MM.1S (cell line): Measurements from ENCODE around the gene PRSS21.

Source experiments
- DNase-seq: peaks from one replicate; pipeline ENCODE4 v3.0.0-alpha.2; 2015
- H2AFZ ChIP-seq: fragments of 300-600 bp; sonication (generic); 2 replicates; pipeline ENCODE4 v1.6.0; 2016; ENCODE audit warnings: antibody characterized with exemption, low read length
- H3F3A ChIP-seq: fragments of 300-600 bp; sonication (generic); 2 replicates; pipeline ENCODE4 v1.6.1; 2016; ENCODE audit warnings: mild to moderate bottlenecking, antibody characterized with exemption, low read length, moderate library complexity, mixed read lengths; ENCODE audit not compliant: insufficient read depth
- H3K27ac ChIP-seq: fragments of 300-600 bp; sonication (generic); 2 replicates; pipeline ENCODE4 v1.5.1; 2016; ENCODE audit warnings: mild to moderate bottlenecking, low read length
- H3K27me3 ChIP-seq: fragments of 300-600 bp; sonication (generic); replicated peaks from 2 replicates; pipeline ENCODE4 v1.6.0; 2016; ENCODE audit warnings: low read length; ENCODE audit not compliant: insufficient read depth
- H3K36me3 ChIP-seq: fragments of 300-600 bp; sonication (generic); replicated peaks from 2 replicates; pipeline ENCODE4 v1.6.1; 2016; ENCODE audit warnings: mild to moderate bottlenecking, low read length, mixed read lengths; ENCODE audit not compliant: insufficient read depth
- H3K4me1 ChIP-seq: fragments of 300-600 bp; sonication (generic); 2 replicates; pipeline ENCODE4 v1.6.1; 2016; ENCODE audit warnings: low read length, mixed read lengths
- H3K4me2 ChIP-seq: fragments of 300-600 bp; sonication (generic); 2 replicates; pipeline ENCODE4 v1.6.0; 2016; ENCODE audit warnings: low read depth, low read length
- H3K4me3 ChIP-seq: fragments of 300-600 bp; sonication (generic); 2 replicates; pipeline ENCODE4 v1.5.1; 2016; ENCODE audit warnings: low read length, mixed read lengths
- H3K79me2 ChIP-seq: fragments of 300-600 bp; sonication (generic); 2 replicates; pipeline ENCODE4 v1.6.1; 2016; ENCODE audit warnings: mixed run types, low read length, mixed read lengths
- H3K9ac ChIP-seq: fragments of 300-600 bp; sonication (generic); 2 replicates; pipeline ENCODE4 v1.6.1; 2016; ENCODE audit warnings: low read length, mixed read lengths
- H3K9me2 ChIP-seq: fragments of 300-600 bp; sonication (generic); replicated peaks from 2 replicates; pipeline ENCODE4 v1.6.1; 2016; ENCODE audit warnings: mild to moderate bottlenecking, low read length, mixed read lengths; ENCODE audit not compliant: insufficient read depth
- H3K9me3 ChIP-seq: fragments of 300-600 bp; sonication (generic); replicated peaks from 2 replicates; pipeline ENCODE4 v1.6.1; 2016; ENCODE audit warnings: mild to moderate bottlenecking, low read length, mixed read lengths; ENCODE audit not compliant: insufficient read depth
- H4K20me1 ChIP-seq: fragments of 300-600 bp; sonication (generic); 2 replicates; pipeline ENCODE4 v1.6.1; 2016; ENCODE audit warnings: mild to moderate bottlenecking, low read length, moderate library complexity, mixed read lengths; ENCODE audit not compliant: insufficient read depth
- CTCF ChIP-seq: fragments of 300-600 bp; sonication (generic); IDR thresholded peaks from 2 replicates; pipeline ENCODE4 v1.5.1; 2016; ENCODE audit warnings: antibody characterized with exemption, low read length, mixed read lengths
- EZH2 ChIP-seq: fragments of 300-600 bp; sonication (generic); optimal IDR thresholded peaks from 2 replicates; pipeline ENCODE3; 2017; ENCODE audit warnings: low read depth, mild to moderate bottlenecking, antibody characterized with exemption, low read length, mixed read lengths
- EZH2phosphoT487 ChIP-seq: fragments of 300-600 bp; sonication (generic); IDR thresholded peaks from 2 replicates; pipeline ENCODE4 v1.6.1; 2018; ENCODE audit warnings: antibody characterized with exemption, low read length

Gene PRSS21

GRCh38 chr16:2818272-2818876 lies 1.3 kb downstream of the PRSS21 start:
- H3K27me3 ChIP-seq, result peaks cover 96% of the 10 kb centered on the region
- no peak overlapping the region for H2AFZ ChIP-seq
- no peaks in the 10 kb centered on the region for H3F3A ChIP-seq
- H3K4me1 ChIP-seq, result no peaks in the 10 kb centered on the region
- H3K36me3 ChIP-seq, result no peaks in the 10 kb centered on the region
- no peak overlapping the region for H3K4me3 ChIP-seq
- no peaks in the 10 kb centered on the region for H3K9me3 ChIP-seq
- no peak for DNase-seq
- no peak overlapping the region for H3K9ac ChIP-seq
- no peaks in the 10 kb centered on the region for H3K9me2 ChIP-seq
- TF ChIP-seq EZH2phosphoT487, result no peak
- H3K79me2 ChIP-seq, result no peaks in the 10 kb centered on the region
- H3K27ac ChIP-seq, result no peak overlapping the region
- no peak overlapping the region for H3K4me2 ChIP-seq
- no peaks in the 10 kb centered on the region for H4K20me1 ChIP-seq

GRCh38 chr16:2819179-2819938 lies 2.3 kb downstream of the PRSS21 start:
- H3K36me3 ChIP-seq, result no peaks in the 10 kb centered on the region
- H3K27ac ChIP-seq, result no peak overlapping the region
- H4K20me1 ChIP-seq, result no peaks in the 10 kb centered on the region
- H3K79me2 ChIP-seq, result no peaks in the 10 kb centered on the region
- no peak overlapping the region for H3K4me2 ChIP-seq
- H3K9me3 ChIP-seq, result no peaks in the 10 kb centered on the region
- H3K4me1 ChIP-seq, result no peaks in the 10 kb centered on the region
- no peaks in the 10 kb centered on the region for H3F3A ChIP-seq
- H2AFZ ChIP-seq, result no peak overlapping the region
- H3K4me3 ChIP-seq, result no peak overlapping the region
- DNase-seq, result no peak
- no peak overlapping the region for H3K9ac ChIP-seq
- no peak for TF ChIP-seq CTCF
- no peak for TF ChIP-seq EZH2
- TF ChIP-seq EZH2phosphoT487, result no peak
- H3K27me3 ChIP-seq, result peaks cover 97% of the 10 kb centered on the region
- H3K9me2 ChIP-seq, result no peaks in the 10 kb centered on the region

GRCh38 chr16:2819939-2820835 lies 3.1 kb downstream of the PRSS21 start:
- Histone ChIP-seq H2AFZ (no peak overlapping the region), H3K4me3 (no peak overlapping the region), H3K9ac (no peak overlapping the region), H3K9me3 (no peaks in the 10 kb centered on the region), H3K36me3 (no peaks in the 10 kb centered on the region), H3K27ac (no peak overlapping the region), H4K20me1 (no peaks in the 10 kb centered on the region), H3K4me2 (no peak overlapping the region), H3K9me2 (no peaks in the 10 kb centered on the region), H3F3A (no peaks in the 10 kb centered on the region), H3K79me2 (no peaks in the 10 kb centered on the region), H3K4me1 (no peaks in the 10 kb centered on the region), H3K27me3 (peaks cover 97% of the 10 kb centered on the region)
- no peak for TF ChIP-seq EZH2phosphoT487
- no peak for TF ChIP-seq CTCF
- TF ChIP-seq EZH2, result no peak
- DNase-seq, result no peak
